Ishikawa (cell line): Measurements from ENCODE around the gene SUCLG2.

ENCODE experiments used
- CEBPB ChIP-seq: IDR thresholded peaks from 2 replicates; pipeline ENCODE4 v1.6.1; 2012
- CREB1 ChIP-seq: IDR thresholded peaks from 2 replicates; pipeline ENCODE4 v1.6.1; 2012; ENCODE audit warnings: low read depth
- EGR1 ChIP-seq: IDR thresholded peaks from 2 replicates; pipeline ENCODE4 v1.6.1; 2012
- EP300 ChIP-seq: IDR thresholded peaks from 2 replicates; pipeline ENCODE4 v1.6.1; 2012; ENCODE audit warnings: borderline replicate concordance
- FOXM1 ChIP-seq: IDR thresholded peaks from 2 replicates; pipeline ENCODE4 v1.6.1; 2012; ENCODE audit warnings: low read depth, borderline replicate concordance
- NFIC ChIP-seq: IDR thresholded peaks from 2 replicates; pipeline ENCODE4 v1.6.1; 2012
- RAD21 ChIP-seq: IDR thresholded peaks from 2 replicates; pipeline ENCODE4 v1.6.1; 2012; ENCODE audit warnings: low read depth
- REST ChIP-seq: IDR thresholded peaks from 2 replicates; pipeline ENCODE4 v1.6.1; 2012; ENCODE audit warnings: low read depth, mild to moderate bottlenecking
- TAF1 ChIP-seq: IDR thresholded peaks from 2 replicates; pipeline ENCODE4 v1.6.1; 2012; ENCODE audit warnings: low read depth, mild to moderate bottlenecking
- TCF12 ChIP-seq: IDR thresholded peaks from 2 replicates; pipeline ENCODE4 v1.6.1; 2012; ENCODE audit warnings: low read depth
- TEAD4 ChIP-seq: IDR thresholded peaks from 2 replicates; pipeline ENCODE4 v1.6.1; 2012
- USF1 ChIP-seq: IDR thresholded peaks from 2 replicates; pipeline ENCODE4 v1.6.1; 2012
- YY1 ChIP-seq: IDR thresholded peaks from 2 replicates; pipeline ENCODE4 v1.6.1; 2012; ENCODE audit warnings: low read depth
- ZBTB7A ChIP-seq: IDR thresholded peaks from 2 replicates; pipeline ENCODE4 v1.6.1; 2012; ENCODE audit warnings: low read depth
- TF ChIP-seq, protein P1 (sequence below): IDR thresholded peaks from 2 replicates; pipeline ENCODE4 v1.6.1; 2012

SUCLG2 gene

GRCh38 chr3:67622652-67623051 lies 31.8 kb downstream of the SUCLG2 start:
- TF ChIP-seq TEAD4 (no peak), ZBTB7A (no peak), TCF12 (no peak), RAD21 (no peak), REST (no peak), USF1 (no peak), NFIC (no peak), CREB1 (no peak), EGR1 (no peak), FOXM1 (no peak), TAF1 (no peak)
- TF ChIP-seq, protein P1, sequence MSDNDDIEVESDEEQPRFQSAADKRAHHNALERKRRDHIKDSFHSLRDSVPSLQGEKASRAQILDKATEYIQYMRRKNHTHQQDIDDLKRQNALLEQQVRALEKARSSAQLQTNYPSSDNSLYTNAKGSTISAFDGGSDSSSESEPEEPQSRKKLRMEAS = no peak

DNA sequence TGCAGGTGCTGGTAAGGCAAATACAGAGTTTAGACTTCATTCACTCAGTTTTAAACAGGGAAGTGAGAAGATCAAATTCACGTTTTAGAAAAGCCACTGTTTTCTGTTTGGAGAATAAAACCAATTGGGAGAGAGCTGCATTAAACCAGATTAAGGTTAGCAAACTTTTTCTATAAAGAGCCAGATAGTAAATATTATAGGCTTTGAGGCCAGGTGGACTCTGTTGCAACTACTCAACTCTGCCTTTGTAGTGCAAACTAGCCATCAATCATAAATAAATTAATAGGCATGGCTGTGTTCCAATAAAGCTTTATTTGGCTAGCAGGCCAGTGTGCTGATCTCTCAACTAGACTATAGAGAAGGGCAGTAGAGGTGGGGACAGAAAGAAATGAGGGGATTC lies 33.5 kb downstream of the SUCLG2 start:
- TF ChIP-seq TEAD4 = no peak
- no peak for TF ChIP-seq EGR1
- no peak for TF ChIP-seq EP300
- TF ChIP-seq CREB1 = no peak
- no peak for TF ChIP-seq USF1
- TF ChIP-seq TCF12 = no peak
- no peak for TF ChIP-seq ZBTB7A
- no peak for TF ChIP-seq YY1
- no peak for TF ChIP-seq RAD21
- no peak for TF ChIP-seq FOXM1
- no peak for TF ChIP-seq REST
- no peak for TF ChIP-seq TAF1
- TF ChIP-seq, protein P1 = no peak
- no peak for TF ChIP-seq CEBPB

- TF ChIP-seq ZBTB7A (no peak), REST (no peak), TEAD4 (no peak), TAF1 (no peak), NFIC (no peak), CREB1 (no peak), TCF12 (no peak), FOXM1 (no peak), USF1 (no peak), EGR1 (no peak), EP300 (no peak)
- TF ChIP-seq, protein P1 = no peak
These were observed 34.4 kb downstream of the SUCLG2 start for GRCh38 chr3:67619991-67620390.

- TF ChIP-seq NFIC (no peak), TCF12 (no peak), YY1 (no peak)
- TF ChIP-seq, protein P1 = no peak
These were observed 36.9 kb downstream of the SUCLG2 start for GRCh38 chr3:67617518-67617917.
